Nephron (organoid): ENCODE measurements around the gene RADIL.

Experiments
- H3K27ac Mint-ChIP-seq, 3 experiments: 2 replicates each; pipeline ENCODE4 v1.8.0; 2020; ENCODE audit warnings: mixed read lengths in 3 of 3, mild to moderate bottlenecking in 2 of 3, moderate library complexity in 1 of 3
- H3K27me3 Mint-ChIP-seq: 2 replicates; pipeline ENCODE4 v1.8.0; 2021; ENCODE audit warnings: low read depth, mild to moderate bottlenecking, moderate library complexity, mixed read lengths
- H3K36me3 Mint-ChIP-seq: 2 replicates; pipeline ENCODE4 v1.8.0; 2020; ENCODE audit warnings: low read depth, mixed read lengths
- H3K4me1 Mint-ChIP-seq: 2 replicates; pipeline ENCODE4 v1.8.0; 2020; ENCODE audit warnings: mixed read lengths
- H3K4me3 Mint-ChIP-seq, 3 experiments: 2 replicates each; pipeline ENCODE4 v1.8.0; 2020; ENCODE audit warnings: mild to moderate bottlenecking in 3 of 3, mixed read lengths in 3 of 3, moderate library complexity in 2 of 3
- H3K9me3 Mint-ChIP-seq: 2 replicates; pipeline ENCODE4 v1.8.0; 2020; ENCODE audit warnings: mixed read lengths
- CTCF ChIP-seq, 3 experiments: fragments of 200-600 bp; sonication (generic); IDR thresholded peaks; one replicate each; pipeline ENCODE4 v1.5.0; 2021; ENCODE audit warnings: antibody characterized with exemption in 3 of 3; ENCODE audit not compliant: unreplicated experiment in 3 of 3

The RADIL gene

GRCh38 chr7:4820405-4820966, 63.0 kb downstream of the RADIL start:
- no peak overlapping the region for H3K4me3 Mint-ChIP-seq
- TF ChIP-seq CTCF (IDR thresholded peaks at IDR 0.05; ENCODE audit: unreplicated experiment in 3 of 3) = no peak
- H3K27me3 Mint-ChIP-seq = peaks cover 8% of the 10 kb centered on the region
- no peaks in the 10 kb centered on the region for H3K9me3 Mint-ChIP-seq
- H3K27ac Mint-ChIP-seq = no peak overlapping the region
- peaks cover 5% of the 10 kb centered on the region for H3K4me1 Mint-ChIP-seq
- no peaks in the 10 kb centered on the region for H3K36me3 Mint-ChIP-seq

GRCh38 chr7:4819560-4820404, 63.7 kb downstream of the RADIL start:
- no peaks in the 10 kb centered on the region for H3K9me3 Mint-ChIP-seq
- H3K4me1 Mint-ChIP-seq = peaks cover 5% of the 10 kb centered on the region
- H3K27ac Mint-ChIP-seq = peak overlapping the region; percentile 8 to 67 (median 27)
- peaks cover 8% of the 10 kb centered on the region for H3K27me3 Mint-ChIP-seq
- no peak overlapping the region for H3K4me3 Mint-ChIP-seq
- H3K36me3 Mint-ChIP-seq = no peaks in the 10 kb centered on the region
- TF ChIP-seq CTCF (IDR thresholded peaks at IDR 0.05; ENCODE audit: unreplicated experiment in 3 of 3) = no peak

GRCh38 chr7:4818000-4818794, 65.3 kb downstream of the RADIL start:
- TF ChIP-seq CTCF (IDR thresholded peaks at IDR 0.05; ENCODE audit: unreplicated experiment in 3 of 3) = no peak
- Mint-ChIP-seq H3K9me3 (peaks cover 4% of the 10 kb centered on the region), H3K27ac (no peak overlapping the region), H3K4me1 (peaks cover 5% of the 10 kb centered on the region), H3K36me3 (peaks cover 12% of the 10 kb centered on the region), H3K27me3 (peaks cover 11% of the 10 kb centered on the region), H3K4me3 (no peak overlapping the region)

GRCh38 chr7:4817178-4817901, 66.2 kb downstream of the RADIL start:
- peaks cover 4% of the 10 kb centered on the region for H3K9me3 Mint-ChIP-seq
- TF ChIP-seq CTCF (IDR thresholded peaks at IDR 0.05; ENCODE audit: unreplicated experiment in 3 of 3) = no peak
- peaks cover 5% of the 10 kb centered on the region for H3K4me1 Mint-ChIP-seq
- peaks cover 11% of the 10 kb centered on the region for H3K27me3 Mint-ChIP-seq
- H3K27ac Mint-ChIP-seq = no peak overlapping the region
- peaks cover 17% of the 10 kb centered on the region for H3K36me3 Mint-ChIP-seq
- H3K4me3 Mint-ChIP-seq = no peak overlapping the region

- H3K36me3 Mint-ChIP-seq = peaks cover 17% of the 10 kb centered on the region
- H3K4me1 Mint-ChIP-seq = peaks cover 5% of the 10 kb centered on the region
- no peak for TF ChIP-seq CTCF (IDR thresholded peaks at IDR 0.05; ENCODE audit: unreplicated experiment in 3 of 3)
- peaks cover 6% of the 10 kb centered on the region for H3K27me3 Mint-ChIP-seq
- no peak overlapping the region for H3K27ac Mint-ChIP-seq
- H3K9me3 Mint-ChIP-seq = peaks cover 4% of the 10 kb centered on the region
- no peak overlapping the region for H3K4me3 Mint-ChIP-seq
Observed at GRCh38 chr7:4816419-4817080, 67.0 kb downstream of the RADIL start.
